SK-MEL-5 (cell line): ENCODE measurements around the gene ZRSR2. TPM values are rescaled to one million over a fixed set of nuclear protein-coding genes. Genes with fewer than 3 reads are reported as not detected.
A peak's percentile ranks its signal among the peaks of the same experiment; 100 is the strongest.
"Not testable (repeated sequence)": the region's sequence is repeated elsewhere in the genome, so short reads cannot be mapped to it uniquely, and the experiment has no call there.

Experiments used
- DNase-seq: peaks from one replicate; pipeline ENCODE4 v3.0.0-alpha.2; 2016; ENCODE audit warnings: low read depth, low spot score
- in situ Hi-C: cut with HindIII; loops from 2 replicates; pipeline ENCODE4 v1.10.0; 2016; ENCODE audit warnings: low sequenced_read_pairs, high pct_unique_total_duplicates, low pct_unique_long_range_greater_than_20kb
- polyA plus RNA-seq, 2 experiments: library from polyadenylated mRNA; depleted of rRNA; stranded (reverse); fragments of >200 nt; gene quantifications; 2 replicates each; pipeline ENCODE4 v1.2.3, GENCODE V29; 2015
- total RNA-seq: library from RNA; depleted of rRNA; stranded (reverse); fragments of >200 nt; shearing (Covaris generic); gene quantifications from 2 replicates; pipeline ENCODE4 v1.2.3, GENCODE V29; 2014; rRNA removed

Gene ZRSR2, protein sequence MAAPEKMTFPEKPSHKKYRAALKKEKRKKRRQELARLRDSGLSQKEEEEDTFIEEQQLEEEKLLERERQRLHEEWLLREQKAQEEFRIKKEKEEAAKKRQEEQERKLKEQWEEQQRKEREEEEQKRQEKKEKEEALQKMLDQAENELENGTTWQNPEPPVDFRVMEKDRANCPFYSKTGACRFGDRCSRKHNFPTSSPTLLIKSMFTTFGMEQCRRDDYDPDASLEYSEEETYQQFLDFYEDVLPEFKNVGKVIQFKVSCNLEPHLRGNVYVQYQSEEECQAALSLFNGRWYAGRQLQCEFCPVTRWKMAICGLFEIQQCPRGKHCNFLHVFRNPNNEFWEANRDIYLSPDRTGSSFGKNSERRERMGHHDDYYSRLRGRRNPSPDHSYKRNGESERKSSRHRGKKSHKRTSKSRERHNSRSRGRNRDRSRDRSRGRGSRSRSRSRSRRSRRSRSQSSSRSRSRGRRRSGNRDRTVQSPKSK
- total RNA-seq, result 3.8 and 7.0 TPM in 2 replicates
- 1.4 and 2.3 TPM in 2 replicates for polyA plus RNA-seq (2015; cell fraction: cytosol; rRNA removed)
- 11.3 and 16.6 TPM in 2 replicates for polyA plus RNA-seq (2015; cell fraction: nucleus; rRNA removed)

DNA sequence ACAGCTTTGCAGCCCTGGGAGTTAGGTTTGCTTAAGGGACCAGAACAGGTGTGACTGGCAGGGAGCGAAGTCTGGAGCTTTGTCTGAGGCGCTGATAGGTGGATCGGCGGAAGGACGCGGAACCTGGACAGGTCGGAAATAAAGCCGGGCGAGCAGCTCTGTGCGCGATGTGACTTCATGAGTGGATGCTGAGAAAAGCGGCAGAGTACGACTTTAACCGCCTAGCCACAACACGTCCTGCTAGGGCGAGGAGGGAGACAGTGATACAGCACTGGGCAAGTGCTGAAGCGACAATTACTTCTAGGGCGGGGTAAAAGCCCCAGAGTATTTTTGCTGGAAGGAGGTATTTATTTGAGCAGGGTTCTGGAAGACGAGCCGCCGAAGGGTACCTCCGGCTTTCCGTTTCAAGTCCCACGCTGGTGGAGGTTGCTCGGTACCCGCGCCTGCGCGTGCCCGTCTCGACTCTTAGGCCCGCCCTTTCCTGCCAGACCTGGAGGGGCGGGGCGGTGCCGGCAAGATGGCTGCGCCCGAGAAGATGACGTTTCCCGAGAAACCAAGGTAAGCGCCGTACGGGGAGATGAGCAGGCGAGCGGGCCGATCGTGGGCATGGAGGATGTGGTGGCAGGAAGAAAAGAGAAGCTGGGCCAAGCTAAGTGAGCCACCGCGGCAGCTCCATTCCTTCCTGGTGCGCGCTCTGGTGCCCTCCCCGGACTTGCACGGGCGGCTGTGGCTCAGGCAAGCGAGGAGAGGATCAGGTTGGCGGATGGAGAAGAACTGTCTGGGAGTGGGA, at the start of gene ZRSR2:
TSS of gene ZRSR2 (plus strand) at position 506 of the 790 bp plus-strand sequence. CDS start at position 518, 12 bp downstream.
- peak; percentile 73 for DNase-seq
- in situ Hi-C loops, result no loop called here

DNA sequence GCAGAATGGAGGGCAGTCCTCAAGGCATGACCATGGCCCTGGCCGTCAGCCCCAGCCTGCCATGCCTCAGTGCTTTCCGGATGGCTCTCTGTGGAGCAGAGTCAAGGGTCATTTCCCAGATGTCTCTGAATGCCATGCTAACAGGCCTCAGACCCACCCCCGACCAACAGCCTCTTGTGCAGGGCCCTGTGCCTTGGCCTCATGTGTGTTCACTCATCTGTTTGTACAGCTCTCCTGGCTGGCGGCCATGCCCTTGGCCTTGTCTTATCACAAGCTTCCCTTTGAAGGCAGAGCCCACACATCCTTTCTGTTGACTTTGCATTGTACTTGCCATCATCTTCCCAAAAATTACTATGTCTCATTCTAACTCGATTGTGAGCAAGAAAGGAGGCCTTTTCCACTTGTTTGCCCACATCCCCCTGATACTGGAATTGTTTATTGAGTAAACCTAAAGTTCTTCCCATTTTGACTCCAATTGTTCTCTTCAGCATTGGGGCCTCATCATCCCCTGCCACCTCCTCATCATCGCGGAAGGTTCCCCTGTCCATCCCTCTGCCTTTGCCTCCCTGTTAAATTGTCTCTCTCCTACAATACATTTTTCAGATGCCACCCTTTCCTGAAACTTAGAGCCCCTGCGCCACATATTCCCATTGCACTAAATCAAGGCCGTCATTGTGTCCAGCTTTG, 46.0 kb upstream of the ZRSR2 start:
- no peak for DNase-seq
- in situ Hi-C loops, result no loop called here

DNA sequence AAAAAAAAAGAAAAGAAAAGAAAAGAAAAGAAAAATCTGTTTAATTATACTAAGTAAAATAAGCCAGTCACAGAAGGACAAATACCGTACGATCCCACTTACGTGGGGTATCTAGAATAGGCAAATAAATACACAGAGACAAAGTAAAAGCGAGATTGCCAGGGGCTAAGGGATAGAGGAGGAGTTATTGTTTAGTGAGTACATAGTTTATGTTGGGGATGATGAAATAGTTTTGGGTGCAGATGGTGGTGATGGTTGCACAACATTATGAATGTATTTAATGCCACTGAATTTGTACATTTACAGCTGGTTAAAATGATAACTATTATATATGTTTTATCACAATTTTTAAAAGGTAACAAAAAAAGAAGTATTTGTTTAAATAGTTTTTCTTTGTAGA, 45.1 kb upstream of the ZRSR2 start:
- no peak for DNase-seq
- in situ Hi-C loops, result no loop called here

DNA sequence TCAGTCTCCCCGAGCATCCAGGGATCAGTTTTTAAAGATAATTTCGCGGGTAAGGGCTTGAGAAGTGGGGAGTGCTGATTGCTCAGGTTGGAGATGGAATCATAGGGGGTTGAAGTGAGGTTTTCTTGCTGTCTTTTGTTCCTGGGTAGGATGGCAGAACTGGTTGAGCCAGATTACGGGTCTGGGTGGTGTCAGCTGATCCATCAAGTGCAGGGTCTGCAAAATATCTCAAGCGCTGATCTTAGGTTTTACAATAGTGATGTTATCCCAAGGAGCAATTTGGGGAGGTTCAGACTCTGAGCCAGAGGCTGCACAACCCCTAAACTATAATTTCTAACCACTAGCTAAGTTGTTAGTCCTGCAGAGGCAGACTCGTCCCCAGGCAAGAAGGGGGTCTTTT, 43.6 kb upstream of the ZRSR2 start:
- in situ Hi-C loops, DNase-seq: not testable (repeated sequence)

DNA sequence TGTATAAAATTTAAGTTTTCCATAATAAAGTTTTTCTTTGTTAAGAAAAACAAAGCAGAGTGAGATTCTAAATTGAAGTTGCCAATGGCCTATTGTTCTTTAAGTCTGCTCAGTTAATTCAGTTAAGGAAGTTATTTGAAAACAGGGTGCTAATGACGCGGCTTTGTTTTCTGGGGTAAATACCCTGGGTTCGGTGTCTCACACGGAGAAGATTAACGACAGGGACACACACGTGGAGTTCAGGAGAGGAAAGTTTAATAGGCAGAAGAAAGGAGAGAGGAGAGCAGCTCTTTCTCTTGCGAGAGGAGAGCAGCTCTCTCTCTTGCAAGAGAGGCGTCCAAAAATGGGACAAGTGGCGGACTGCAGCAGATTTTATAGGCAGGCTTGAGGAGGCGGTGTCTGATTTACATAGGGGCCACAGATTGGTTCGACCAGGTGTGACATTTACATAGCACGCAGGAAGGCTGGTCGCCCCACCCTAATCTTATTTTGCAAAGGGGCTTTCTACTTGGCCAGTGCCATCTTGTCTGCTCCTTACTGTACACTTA, 42.6 kb upstream of the ZRSR2 start:
- in situ Hi-C loops, result no loop called here
- no peak for DNase-seq

DNA sequence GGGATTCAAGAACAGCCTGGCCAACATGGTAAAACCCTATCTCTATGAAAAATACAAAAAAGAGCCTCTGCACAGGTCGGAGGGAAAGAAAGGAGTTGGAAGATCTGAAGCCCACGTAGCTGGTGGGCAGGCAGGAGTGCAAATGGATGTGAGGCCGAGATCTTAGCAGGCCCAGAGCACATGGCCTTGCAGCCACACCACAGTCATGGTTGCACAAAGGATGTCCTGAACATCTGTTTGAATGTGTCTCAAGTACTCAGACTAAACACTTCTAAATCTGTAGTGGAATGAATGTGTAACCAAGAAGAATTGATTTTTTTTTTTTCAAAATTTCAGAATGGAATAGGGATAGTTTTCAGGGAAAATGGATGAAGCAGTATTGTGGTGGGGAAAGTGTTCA, 41.4 kb upstream of the ZRSR2 start:
- in situ Hi-C loops, result no loop called here
- no peak for DNase-seq

DNA sequence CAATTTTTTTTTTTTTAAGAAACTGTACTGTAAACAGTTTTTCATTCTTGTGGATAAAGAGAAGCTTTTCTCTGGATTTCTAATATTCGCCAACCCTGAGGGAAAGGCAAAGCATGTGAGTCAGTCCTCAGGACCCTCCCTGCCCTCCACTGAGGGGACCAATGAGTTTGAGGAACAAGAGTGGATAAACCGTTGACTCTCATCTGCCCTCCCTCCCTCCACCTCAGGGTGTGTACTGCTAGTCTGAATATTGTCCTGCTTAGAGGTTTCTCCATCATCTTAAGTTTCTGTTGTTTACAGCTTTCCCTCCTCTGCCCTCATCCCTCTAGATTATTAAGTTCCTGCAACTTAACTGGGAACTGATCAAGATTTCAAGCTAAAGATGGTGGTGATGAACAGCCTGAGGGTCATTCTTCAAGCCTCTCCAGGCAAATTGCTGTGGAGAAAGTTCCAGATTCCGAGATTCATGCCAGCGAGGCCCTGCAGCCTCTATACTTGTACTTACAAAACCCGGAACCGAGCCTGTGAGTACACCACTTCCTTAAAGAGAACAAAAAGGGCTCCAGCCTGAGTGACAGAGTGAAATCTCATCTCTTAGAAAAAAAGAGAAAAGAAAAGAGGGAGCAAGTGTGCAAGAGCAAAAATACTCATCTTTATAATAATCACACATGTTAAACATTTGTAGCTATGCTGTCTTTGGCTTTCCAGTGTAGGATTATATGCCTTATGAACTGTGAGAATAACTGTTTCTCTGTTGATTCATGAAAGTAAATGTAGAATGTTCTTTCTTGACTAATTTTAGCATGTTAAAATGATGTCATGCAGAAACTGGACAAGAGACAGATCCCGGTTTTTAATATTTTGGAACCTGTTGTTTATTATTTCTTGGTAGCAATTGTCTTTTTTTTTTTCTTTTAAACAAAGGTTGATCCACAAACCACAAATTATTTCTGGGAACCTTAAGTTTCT, 40.4 kb upstream of the ZRSR2 start:
- in situ Hi-C loops, result no loop called here
- DNase-seq, result no peak

DNA sequence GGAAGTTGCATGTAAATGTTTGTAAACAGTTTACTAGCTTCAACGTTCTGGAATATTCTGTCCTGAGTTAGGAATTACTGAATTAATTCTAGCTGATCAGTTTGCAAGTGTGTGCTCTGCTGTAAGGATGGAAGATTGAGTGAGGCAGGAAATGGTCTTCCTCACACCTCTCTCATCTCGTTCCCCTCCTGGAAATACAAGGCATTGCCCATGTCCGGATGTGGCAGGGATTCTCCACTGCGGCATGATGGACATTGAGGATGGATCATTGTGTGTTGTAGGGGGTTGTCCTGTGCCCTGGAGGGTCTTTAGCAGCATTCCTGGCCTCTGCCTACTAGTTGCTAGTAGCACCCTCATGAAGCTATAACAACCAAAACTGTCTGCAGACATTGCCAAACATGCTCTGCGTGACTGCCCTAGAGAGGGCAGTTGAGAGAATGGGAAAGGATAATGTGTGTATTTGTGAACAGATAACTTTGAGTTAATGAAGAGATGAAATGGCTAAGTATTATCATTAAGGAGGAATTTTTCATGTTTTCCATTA, 39.6 kb upstream of the ZRSR2 start:
- in situ Hi-C loops, result no loop called here
- DNase-seq, result no peak

DNA sequence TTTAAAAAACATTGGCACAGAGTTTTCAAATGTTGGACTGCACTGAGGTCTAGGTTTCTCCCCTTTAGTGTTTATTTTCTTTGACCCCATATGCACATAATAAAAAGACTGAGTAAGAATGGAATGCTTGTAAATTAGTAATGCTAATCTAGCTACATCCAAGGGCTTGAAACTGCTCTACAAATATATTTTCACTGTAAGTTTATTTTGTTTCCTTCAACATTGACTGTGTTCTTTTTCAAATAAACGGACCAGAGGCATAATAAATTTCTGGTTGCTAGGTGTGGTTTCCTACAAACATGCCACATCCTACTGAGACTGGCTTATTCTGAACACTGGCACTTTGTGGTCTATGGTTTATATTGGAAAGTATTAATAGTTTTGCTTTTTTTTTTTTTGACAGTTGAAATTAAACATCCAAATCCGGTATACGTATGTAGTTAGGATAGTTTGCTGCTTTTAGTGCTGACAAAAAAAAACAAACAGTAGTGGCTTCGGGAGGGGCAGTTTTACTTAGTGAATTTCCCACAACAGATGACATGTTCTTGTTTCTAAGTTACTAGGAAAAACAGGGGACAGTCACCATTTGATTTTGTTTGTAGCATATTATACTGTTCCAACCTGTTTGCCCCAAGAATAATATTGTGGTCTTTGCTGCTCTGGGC, 39.0 kb upstream of the ZRSR2 start:
- in situ Hi-C loops, result no loop called here

DNA sequence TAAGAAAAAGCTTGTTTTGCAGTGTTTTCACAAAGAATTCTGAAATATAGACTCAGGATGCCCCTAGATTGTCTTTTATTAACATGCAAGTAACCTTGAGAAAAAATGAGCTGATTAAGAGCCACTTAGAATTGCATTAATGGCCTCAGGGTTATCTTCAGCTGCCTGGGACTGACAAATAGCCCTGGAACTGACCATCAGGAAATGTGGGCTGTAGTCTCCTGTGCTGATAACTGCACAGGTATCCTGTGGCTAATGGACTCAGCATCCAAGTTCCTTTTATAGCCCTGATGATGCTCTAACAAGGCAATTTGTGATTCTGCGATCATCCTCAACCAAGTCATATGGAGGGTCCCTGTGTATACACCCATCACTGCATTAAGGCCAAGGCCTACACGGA, 35.2 kb upstream of the ZRSR2 start:
- DNase-seq, result no peak
- in situ Hi-C loops, result no loop called here

More for the DNA sequence above, 39.0 kb upstream of the ZRSR2 start:
- DNase-seq, result no peak

DNA sequence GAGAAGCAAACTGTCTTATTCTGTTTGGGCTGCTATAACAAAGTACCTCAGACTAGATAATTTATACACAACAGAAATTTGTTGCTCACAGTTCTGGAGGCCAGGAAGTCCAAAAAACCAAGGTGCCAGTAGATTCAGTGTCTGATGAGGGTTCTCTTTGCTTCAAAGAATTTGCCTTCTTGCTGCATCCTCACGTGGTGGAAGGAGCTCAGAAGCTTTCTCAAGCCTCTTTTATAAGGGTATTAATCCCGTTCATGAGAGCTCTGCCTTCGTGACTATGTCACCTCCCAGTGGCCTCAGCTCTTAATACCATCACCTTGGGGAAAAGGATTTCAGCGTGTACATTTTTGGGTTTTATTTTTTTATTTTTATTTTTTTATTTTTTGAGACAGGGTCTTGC, 32.1 kb upstream of the ZRSR2 start:
- in situ Hi-C loops, result no loop called here
- peak; percentile 4 for DNase-seq

DNA sequence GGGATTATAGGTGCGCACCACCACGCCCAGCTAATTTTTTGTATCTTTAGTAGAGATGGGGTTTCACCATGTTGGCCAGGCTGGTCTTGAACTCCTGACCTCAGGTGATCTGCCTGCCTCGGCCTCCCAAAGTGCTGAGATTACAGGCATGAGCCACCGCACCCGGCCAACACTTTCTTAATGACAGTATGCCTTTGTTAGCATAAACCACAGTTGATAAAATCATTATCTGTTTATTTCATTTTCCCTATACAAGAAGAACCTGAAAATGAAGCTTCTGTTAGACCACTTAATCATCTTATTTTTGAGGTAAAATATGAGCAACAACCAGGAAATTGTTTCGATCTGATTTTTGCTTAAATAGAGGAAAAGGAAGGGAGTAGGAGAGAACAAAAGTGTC, 30.4 kb upstream of the ZRSR2 start:
- in situ Hi-C loops, result not testable (repeated sequence)

DNA sequence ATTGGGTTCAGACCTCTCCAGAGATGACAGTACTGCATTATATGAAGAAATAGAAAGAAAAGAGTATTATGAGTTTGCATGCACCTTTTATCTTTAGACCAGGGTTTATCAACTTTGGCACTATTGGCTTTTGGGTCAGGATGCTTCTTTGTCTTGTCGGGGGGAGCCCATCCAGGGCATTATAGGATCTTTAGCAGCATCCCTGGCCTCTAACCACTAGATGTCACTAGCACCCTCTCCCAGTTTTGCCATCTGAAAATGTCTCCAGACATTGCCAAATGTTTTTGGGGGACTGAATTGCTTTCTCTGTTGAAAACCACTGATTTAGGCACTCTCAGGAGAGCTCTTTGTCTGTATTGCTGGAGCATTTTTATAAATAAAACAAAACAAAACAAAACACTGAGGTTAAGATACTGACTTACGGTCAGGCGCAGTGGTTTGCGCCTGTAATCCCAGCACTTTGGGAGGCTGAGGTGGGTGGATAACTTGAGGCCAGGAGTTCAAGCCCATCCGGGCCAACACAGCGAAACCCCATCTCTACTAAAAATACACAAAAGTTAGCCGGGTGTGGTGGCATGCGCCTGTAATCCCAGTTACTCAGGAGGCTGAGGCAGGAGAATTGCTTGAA, 28.6 kb upstream of the ZRSR2 start:
- peak; percentile 59 for DNase-seq
- in situ Hi-C loops, result no loop called here

More for the DNA sequence above, 30.4 kb upstream of the ZRSR2 start:
- not testable (repeated sequence) for DNase-seq

DNA sequence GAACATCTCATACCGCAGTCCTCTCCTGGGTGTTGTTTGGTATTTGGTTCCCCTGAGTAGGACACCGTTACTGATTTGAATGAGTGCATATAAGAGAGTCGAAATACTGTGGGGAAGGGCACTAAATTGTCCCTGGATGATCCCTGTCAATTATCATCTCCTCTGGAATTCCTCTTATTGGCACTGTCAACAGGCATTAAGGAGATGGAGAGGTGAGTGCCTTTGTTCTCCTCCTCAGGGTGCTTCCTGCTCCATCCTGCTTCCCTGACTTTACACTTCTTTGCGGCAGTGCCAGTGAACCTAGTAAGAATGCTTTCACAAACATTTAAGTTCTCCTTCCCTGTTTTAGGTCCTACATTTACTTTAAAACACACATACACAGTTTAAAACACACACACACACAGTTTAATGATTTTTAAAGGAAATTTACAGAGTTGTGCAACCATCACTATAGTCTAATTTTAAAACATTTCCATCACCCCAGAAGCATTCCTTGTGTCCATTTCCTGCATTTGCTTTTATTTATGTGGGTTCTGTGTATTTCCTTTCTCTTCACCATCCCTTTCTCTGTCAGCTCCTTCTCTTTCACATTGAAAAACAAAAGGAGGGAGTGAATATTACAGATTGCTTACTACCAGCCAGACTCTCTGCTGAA, 20.9 kb upstream of the ZRSR2 start:
- no peak for DNase-seq
- in situ Hi-C loops, result no loop called here
